GM12892 (cell line): ENCODE results near the gene CCDC54.

Source experiments
- POLR2A ChIP-seq: IDR thresholded peaks from 2 replicates; pipeline ENCODE4 v1.6.1; 2011; ENCODE audit warnings: low read depth, low read length, control low read depth
- POLR2AphosphoS5 ChIP-seq: IDR thresholded peaks from 2 replicates; pipeline ENCODE4 v1.6.1; 2011; ENCODE audit warnings: low read depth, low read length, control low read depth
- TAF1 ChIP-seq: IDR thresholded peaks from 2 replicates; pipeline ENCODE4 v1.6.1; 2011; ENCODE audit warnings: low read depth, mild to moderate bottlenecking, control low read depth, low read length, borderline replicate concordance

- TF ChIP-seq TAF1: no peak
- TF ChIP-seq POLR2AphosphoS5: no peak
- TF ChIP-seq POLR2A: no peak
Measured at GRCh38 chr3:107384428-107384827, 7.2 kb downstream of the CCDC54 start.
